SH-SY5Y (cell line): ENCODE results near the gene CLN3.

Experiments
- GATA2 ChIP-seq: IDR thresholded peaks from 2 replicates; pipeline ENCODE4 v1.6.1; 2011; ENCODE audit warnings: mild to moderate bottlenecking, low read depth, low read length
- GATA3 ChIP-seq: IDR thresholded peaks from 2 replicates; pipeline ENCODE4 v1.6.1; 2011; ENCODE audit warnings: low read depth, mild to moderate bottlenecking, low read length, moderate library complexity

GRCh38 chr16:28499854-28500253 lies 8.0 kb upstream of the CLN3 start:
- TF ChIP-seq GATA2 (no peak), GATA3 (no peak)
